GM19239 (cell line): Measurements from ENCODE around the gene ZCCHC14.
"Not testable (repeated sequence)": the region's sequence is repeated elsewhere in the genome, so short reads cannot be mapped to it uniquely, and the experiment has no call there.

Source experiments
- DNase-seq: peaks from one replicate; pipeline ENCODE4 v3.0.0; 2011; ENCODE audit warnings: low spot score; ENCODE audit not compliant: insufficient read length
- FAIRE-seq: peaks from 2 replicates; lab custom pipeline; 2011; peaks lifted over from hg19 to GRCh38; lab: Jason Lieb, UNC

ZCCHC14 gene

DNA sequence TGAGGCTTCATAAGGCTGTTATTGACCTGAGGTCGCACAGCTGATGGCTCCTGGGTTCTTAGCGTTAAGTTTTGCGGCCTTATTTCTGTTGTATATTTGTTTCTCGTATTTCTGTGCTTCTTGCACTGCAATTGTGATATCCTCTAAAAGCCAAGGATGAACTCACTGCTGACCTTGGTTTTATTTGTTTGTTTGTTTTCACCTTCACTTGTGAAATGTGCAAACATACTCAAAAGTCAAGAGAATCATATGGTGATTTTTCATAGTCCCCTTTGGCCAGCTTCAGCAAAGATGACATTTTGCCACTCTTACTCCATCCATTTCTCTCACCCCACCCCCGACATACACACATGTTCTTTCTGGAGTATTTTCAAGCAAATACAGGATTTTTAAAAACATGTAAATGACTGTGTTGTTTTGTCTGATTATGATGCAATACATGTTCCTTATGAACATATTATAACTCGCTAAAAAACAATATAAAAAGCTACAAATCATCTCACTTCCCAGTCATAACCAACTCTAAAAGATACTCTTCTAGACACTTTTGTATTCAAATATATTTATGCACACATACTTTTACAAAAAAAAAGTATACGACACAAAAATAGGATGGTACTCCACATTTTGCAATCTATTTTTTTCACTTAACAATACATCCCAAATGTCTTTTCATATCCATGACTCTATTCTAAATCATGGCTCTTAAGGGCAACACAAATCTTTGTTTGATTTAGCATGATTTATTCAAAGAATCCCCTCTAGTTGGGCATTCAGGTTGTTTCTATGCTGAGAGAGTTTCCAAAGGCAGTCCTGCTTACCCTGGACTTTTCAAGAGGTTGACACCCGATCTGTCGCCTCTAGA is 5.7 kb upstream of the ZCCHC14 start:
- no peak for FAIRE-seq
- no peak for DNase-seq

GRCh38 chr16:87497767-87498290 is 5.0 kb upstream of the ZCCHC14 start:
- FAIRE-seq, DNase-seq: not testable (repeated sequence)

DNA sequence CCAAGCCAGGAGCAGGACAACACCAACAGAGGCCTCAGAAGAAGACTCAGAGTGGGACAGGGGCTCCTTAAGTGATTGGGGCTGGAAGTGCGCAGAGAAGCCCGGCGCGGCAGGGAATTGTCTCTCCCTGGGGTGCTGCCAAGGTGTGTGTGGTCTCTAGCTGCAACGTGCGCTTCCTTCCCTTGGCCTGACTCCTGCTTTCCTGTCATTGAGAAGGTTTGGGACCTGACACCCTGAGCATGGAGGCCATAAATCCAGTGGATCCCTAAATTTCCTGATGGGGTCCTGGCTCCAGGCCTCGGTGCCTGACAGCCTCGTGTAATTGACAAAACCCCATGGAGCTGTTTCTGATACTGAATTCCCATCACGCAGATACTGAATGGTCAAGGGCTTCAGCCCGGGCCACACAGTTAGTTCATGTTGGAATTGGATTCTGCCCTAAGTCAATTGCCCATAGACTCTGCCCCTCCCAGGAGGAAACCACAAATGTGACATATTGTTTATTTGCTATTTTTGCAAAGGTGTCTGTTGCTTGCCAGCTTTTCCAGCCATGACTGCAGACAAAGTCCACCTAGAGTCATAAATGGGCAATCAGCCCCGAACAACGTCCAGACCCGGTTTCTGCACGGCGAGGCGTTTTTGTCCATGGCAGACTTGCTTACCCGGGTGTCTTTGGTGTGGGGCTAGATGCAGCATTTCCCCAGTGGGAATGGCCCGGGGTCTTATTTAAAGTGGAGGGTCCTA is 4.4 kb upstream of the ZCCHC14 start:
- not testable (repeated sequence) for DNase-seq, FAIRE-seq

DNA sequence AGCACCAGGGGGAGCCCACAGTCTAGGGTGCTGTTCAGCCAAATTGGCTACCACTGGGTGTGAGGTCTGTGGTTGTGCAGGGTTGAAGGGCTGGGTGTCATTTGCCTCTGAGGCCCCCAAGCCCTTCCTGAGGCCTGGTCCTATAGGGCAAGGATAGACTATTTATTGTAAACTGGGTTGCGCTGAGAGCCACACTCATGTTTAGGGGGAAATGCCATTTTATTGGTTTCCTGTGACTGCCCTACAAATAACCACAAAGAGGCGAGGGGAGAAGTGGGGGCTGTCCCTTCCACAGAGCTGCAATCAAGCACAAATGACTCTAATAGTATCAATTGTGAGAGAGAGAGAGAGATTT is 3.6 kb upstream of the ZCCHC14 start:
- no peak for FAIRE-seq
- no peak for DNase-seq

GRCh38 chr16:87495578-87496446 is 3.0 kb upstream of the ZCCHC14 start:
- no peak for FAIRE-seq

DNA sequence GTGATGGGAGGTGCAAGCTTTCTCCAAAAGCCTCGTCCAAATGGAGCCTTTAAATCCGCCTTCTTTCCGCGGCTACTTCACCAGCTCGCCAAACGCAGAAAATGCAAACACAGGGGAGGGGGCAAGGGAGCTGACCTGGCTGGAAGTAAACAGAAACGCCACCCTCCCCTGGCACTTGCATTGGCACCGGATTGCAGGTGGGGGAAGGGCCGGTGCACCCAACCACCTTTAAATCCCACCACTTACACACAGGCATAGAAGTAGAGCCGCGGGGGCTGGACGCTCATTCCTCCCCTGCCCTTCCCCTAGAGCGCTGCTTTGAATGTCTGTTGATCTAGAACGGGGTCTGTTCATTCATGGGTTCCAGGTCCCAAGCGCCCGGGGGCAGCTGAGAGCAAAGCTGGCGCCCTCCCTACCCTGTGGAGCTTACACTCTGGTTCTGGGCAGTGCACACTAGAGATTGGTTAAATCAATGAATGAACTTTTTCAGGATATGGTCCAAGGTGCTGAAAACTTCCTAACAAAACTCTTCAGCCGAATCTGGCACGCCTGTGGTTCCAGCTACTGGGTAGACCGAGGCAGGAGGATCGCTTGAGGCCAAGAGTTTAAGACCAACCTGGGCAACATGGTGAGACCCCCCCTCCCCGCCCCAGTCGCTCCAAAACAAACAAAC is 920 bp upstream of the ZCCHC14 start:
- DNase-seq (no peak), FAIRE-seq (no peak)

More at GRCh38 chr16:87495578-87496446, 3.0 kb upstream of the ZCCHC14 start:
- DNase-seq, result no peak

GRCh38 chr16:87492291-87492630 is 563 bp downstream of the ZCCHC14 start:
- DNase-seq (peak; percentile 29), FAIRE-seq (no peak)

- FAIRE-seq, result no peak
- peak; percentile 31 for DNase-seq
Measured at GRCh38 chr16:87491522-87492290, 1.1 kb downstream of the ZCCHC14 start.

DNA sequence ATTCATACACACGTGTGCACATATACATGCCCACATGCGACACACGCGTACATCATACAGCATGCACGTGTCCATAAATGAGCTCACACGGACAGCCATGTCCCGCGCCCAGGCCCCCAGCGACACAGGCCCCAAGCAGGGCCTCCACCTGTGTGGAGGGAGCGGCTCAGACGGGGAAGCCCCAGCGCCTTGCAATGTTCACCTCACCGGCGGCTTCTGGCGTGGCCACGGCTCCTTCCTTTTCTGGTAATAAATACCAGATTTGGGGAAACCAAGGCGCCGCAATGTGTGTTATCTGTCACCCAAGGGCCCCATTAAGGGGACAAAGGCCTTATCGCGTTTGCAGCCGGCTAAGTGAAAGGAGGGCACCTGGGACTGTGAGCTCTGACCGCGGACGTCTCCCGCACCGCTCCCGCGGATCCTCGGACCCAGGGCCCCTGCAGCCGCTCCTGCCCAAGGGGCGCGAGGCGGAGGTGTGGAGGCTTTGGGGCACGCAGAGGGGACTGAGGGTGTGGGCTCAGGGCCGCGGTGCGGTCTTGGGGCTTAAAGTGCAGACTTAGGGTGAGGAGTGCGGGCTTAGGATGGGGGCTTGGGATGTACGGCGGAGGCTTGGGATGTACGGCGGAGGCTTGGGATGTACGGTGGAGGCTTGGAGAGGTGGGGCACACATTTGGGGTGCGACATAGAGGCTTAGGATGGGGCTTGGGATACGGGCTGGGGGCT is 1.9 kb downstream of the ZCCHC14 start:
- not testable (repeated sequence) for DNase-seq, FAIRE-seq

- no peak for DNase-seq
- no peak for FAIRE-seq
Measured at GRCh38 chr16:87490096-87490798, 2.6 kb downstream of the ZCCHC14 start.

DNA sequence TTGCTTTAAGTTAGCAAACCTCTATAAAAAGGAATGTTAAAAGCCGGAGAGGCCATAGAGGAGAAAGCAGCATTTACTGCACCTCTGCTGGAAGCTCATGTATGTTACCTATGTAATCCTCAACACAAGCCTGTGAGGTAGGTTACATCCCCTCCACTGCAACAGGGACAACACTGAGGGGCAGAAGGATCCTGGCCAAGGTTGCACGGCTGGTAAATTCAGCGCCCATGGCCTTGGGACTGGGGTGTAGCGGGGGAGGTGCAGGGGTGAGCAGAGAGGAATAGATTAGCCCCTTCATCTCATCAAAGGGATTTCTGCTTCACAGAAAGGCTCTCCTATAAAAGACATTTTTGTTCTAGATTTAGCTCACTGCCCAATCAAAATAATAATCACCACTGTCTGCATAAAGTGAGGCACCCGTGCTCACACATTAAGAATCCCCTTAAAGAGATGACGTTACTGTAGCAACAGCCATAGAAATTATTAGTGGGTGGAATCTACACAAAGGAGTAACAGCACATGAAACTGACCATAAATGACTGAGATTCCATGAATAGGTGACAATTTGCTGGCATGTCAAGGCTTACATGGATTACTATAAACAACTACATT is 3.3 kb downstream of the ZCCHC14 start:
- DNase-seq (no peak), FAIRE-seq (no peak)

GRCh38 chr16:87488960-87489359 is 3.9 kb downstream of the ZCCHC14 start:
- DNase-seq, FAIRE-seq: not testable (repeated sequence)

- FAIRE-seq (no peak), DNase-seq (no peak)
Measured at GRCh38 chr16:87487361-87487924, 5.4 kb downstream of the ZCCHC14 start.

DNA sequence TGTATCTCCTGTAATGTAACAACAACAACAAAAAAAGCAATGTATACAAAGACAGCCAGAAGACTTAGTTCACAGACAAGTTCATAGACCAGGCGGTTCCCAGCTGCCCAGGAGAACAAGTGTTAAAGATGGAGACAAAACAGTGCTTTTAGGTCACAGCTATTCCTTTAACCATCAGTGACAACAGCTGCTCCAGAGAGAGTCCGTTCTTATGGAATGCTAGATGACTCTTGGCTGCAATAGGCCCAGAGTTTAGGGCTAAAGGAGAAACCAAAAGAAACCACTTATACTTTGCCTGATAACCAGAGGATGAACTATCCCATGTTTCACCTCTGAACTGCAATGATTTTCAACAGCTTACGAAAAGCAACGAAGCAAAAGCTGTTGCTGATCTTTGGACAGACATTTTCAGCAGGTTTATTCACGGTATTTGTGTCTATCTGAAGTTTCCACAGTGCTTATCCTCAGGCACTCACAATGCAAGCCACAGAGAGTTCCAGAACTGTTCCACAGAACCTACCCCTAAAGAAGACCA is 6.0 kb downstream of the ZCCHC14 start:
- FAIRE-seq, result no peak
- DNase-seq, result no peak

DNA sequence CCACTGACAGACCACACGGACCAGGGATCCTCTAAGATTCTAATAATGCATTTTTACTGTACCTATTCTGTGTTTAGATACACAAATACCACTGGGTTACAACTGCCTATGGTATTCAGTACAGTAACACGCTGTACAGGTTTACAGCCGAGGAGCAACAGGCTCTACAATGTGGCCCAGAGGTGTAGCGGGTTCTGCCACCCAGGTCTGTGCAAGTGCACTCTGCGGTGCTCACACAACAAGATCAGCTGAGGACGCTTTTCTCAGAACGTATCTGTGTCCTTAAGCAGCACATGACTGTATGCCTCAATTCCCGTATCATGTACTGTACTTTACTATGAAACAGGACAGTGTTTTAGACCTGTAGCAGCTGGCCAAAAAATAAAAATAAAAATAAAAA is 6.5 kb downstream of the ZCCHC14 start:
- FAIRE-seq (no peak), DNase-seq (no peak)

- not testable (repeated sequence) for DNase-seq, FAIRE-seq
Measured at GRCh38 chr16:87485792-87486191, 7.0 kb downstream of the ZCCHC14 start.
